Endothelial cell of umbilical vein (primary cell): ENCODE measurements around the gene TTLL4.

Source experiments
- EZH2 ChIP-seq: IDR thresholded peaks from 2 replicates; pipeline ENCODE4 v1.6.1; 2012; ENCODE audit warnings: borderline replicate concordance, low read depth, mild to moderate bottlenecking, moderate library complexity, low read length, inconsistent platforms; ENCODE audit not compliant: severe bottlenecking
- MAX ChIP-seq: IDR thresholded peaks from 2 replicates; pipeline ENCODE4 v1.6.1; 2011; ENCODE audit not compliant: insufficient read depth, insufficient read length
- POLR2A ChIP-seq: IDR thresholded peaks from 2 replicates; pipeline ENCODE4 v1.6.1; 2012; ENCODE audit warnings: low read depth, mild to moderate bottlenecking, control low read depth, low read length
- POLR2AphosphoS5 ChIP-seq: IDR thresholded peaks from 2 replicates; pipeline ENCODE4 v1.6.1; 2012; ENCODE audit warnings: low read depth, mild to moderate bottlenecking, control low read depth, low read length, moderate library complexity; ENCODE audit not compliant: insufficient read depth
- TF ChIP-seq, protein P1 (sequence below), 2 donors: IDR thresholded peaks; 1 replicate in 1 of 2; 2 replicates in 1 of 2; pipeline ENCODE4 v1.5.1; 2011; ENCODE audit warnings: low read length in 2 of 2, mild to moderate bottlenecking in 2 of 2, moderate library complexity in 2 of 2, control low read depth in 1 of 2, inconsistent platforms in 1 of 2, low read depth in 1 of 2; ENCODE audit not compliant: insufficient read depth in 1 of 2; ENCODE audit errors: extremely low read depth in 1 of 2

GRCh38 chr2:218745160-218745558 is 34.5 kb downstream of the TTLL4 start:
- TF ChIP-seq EZH2 (no peak), POLR2AphosphoS5 (no peak), POLR2A (no peak), MAX (no peak)
- TF ChIP-seq, protein P1, sequence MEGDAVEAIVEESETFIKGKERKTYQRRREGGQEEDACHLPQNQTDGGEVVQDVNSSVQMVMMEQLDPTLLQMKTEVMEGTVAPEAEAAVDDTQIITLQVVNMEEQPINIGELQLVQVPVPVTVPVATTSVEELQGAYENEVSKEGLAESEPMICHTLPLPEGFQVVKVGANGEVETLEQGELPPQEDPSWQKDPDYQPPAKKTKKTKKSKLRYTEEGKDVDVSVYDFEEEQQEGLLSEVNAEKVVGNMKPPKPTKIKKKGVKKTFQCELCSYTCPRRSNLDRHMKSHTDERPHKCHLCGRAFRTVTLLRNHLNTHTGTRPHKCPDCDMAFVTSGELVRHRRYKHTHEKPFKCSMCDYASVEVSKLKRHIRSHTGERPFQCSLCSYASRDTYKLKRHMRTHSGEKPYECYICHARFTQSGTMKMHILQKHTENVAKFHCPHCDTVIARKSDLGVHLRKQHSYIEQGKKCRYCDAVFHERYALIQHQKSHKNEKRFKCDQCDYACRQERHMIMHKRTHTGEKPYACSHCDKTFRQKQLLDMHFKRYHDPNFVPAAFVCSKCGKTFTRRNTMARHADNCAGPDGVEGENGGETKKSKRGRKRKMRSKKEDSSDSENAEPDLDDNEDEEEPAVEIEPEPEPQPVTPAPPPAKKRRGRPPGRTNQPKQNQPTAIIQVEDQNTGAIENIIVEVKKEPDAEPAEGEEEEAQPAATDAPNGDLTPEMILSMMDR (IDR thresholded peaks at IDR 0.05; ENCODE audit: extremely low read depth in 1 of 2, insufficient read depth in 1 of 2, low read depth in 1 of 2, low read length in 2 of 2): no peak
